Transverse colon (tissue), 3 donors: ENCODE measurements around the gene CACNA1I.

Experiments
- POLR2A ChIP-seq: fragments of 450-650 bp; IDR thresholded peaks from one replicate; pipeline ENCODE4 v1.6.1; 2016; ENCODE audit warnings: antibody characterized with exemption, mild to moderate bottlenecking, moderate library complexity
- TF ChIP-seq, protein P1 (sequence below), 5 experiments: fragments of 200-600 bp in 3 of 5; fragments of 450-650 bp in 2 of 5; sonication (generic) in 3 of 5; IDR thresholded peaks; 1 replicate in 2 of 5; 2 replicates in 3 of 5; pipeline ENCODE4 v1.5.1; 2016 to 2017; ENCODE audit warnings: antibody characterized with exemption in 5 of 5, inconsistent platforms in 3 of 5, mild to moderate bottlenecking in 2 of 5, moderate library complexity in 1 of 5

GRCh38 chr22:39719559-39720450 is 149.3 kb downstream of the CACNA1I start:
- TF ChIP-seq POLR2A: no peak
- TF ChIP-seq, protein P1, sequence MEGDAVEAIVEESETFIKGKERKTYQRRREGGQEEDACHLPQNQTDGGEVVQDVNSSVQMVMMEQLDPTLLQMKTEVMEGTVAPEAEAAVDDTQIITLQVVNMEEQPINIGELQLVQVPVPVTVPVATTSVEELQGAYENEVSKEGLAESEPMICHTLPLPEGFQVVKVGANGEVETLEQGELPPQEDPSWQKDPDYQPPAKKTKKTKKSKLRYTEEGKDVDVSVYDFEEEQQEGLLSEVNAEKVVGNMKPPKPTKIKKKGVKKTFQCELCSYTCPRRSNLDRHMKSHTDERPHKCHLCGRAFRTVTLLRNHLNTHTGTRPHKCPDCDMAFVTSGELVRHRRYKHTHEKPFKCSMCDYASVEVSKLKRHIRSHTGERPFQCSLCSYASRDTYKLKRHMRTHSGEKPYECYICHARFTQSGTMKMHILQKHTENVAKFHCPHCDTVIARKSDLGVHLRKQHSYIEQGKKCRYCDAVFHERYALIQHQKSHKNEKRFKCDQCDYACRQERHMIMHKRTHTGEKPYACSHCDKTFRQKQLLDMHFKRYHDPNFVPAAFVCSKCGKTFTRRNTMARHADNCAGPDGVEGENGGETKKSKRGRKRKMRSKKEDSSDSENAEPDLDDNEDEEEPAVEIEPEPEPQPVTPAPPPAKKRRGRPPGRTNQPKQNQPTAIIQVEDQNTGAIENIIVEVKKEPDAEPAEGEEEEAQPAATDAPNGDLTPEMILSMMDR (IDR thresholded peaks at IDR 0.05): no peak
